Lower lobe of right lung (tissue), 2 donors: Measurements from ENCODE around the gene DIDO1. TPM values are rescaled to one million over a fixed set of nuclear protein-coding genes. Genes with fewer than 3 reads are reported as not detected.

ENCODE experiments used
- ATAC-seq, 2 donors: fragments of 200-7000 bp; cut with Tn5 transposase; one replicate each; pipeline ENCODE4 v1.9.1; 2020 to 2022; ENCODE audit warnings: mild to moderate bottlenecking in 2 of 2, moderate library complexity in 2 of 2
- DNase-seq: peaks from one replicate; pipeline ENCODE4 v3.0.0-alpha.2; 2020
- H3K27ac ChIP-seq: fragments of 200-600 bp; one replicate; pipeline ENCODE4 v1.8.0; 2022
- H3K27me3 ChIP-seq: fragments of 200-600 bp; one replicate; pipeline ENCODE4 v1.8.0; 2022; ENCODE audit warnings: low read depth
- H3K36me3 ChIP-seq: fragments of 200-600 bp; one replicate; pipeline ENCODE4 v1.8.0; 2022; ENCODE audit warnings: mild to moderate bottlenecking
- H3K4me1 ChIP-seq: fragments of 200-600 bp; one replicate; pipeline ENCODE4 v1.8.0; 2022
- H3K4me3 ChIP-seq: fragments of 200-600 bp; one replicate; pipeline ENCODE4 v1.8.0; 2022; ENCODE audit warnings: mild to moderate bottlenecking
- H3K9me3 ChIP-seq: fragments of 200-600 bp; one replicate; pipeline ENCODE4 v1.8.0; 2022
- CTCF ChIP-seq: fragments of 200-600 bp; IDR thresholded peaks from one replicate; pipeline ENCODE4 v1.8.0; 2022; ENCODE audit warnings: antibody characterized with exemption, mild to moderate bottlenecking
- intact Hi-C: fragments of 100-400 bp; cut with DNase I; formaldehyde crosslinking; loops from one replicate; pipeline ENCODE4 v1.11.0; 2022
- total RNA-seq: library from RNA; stranded (reverse); fragmentation: NEBNext Ultra II Directional; extraction: Animal tissue kit (Norgen Biotek cat#: 25700); gene quantifications from one replicate; pipeline ENCODE4 v1.2.1, GENCODE V29; 2021
- donor health status: DM: no; HTN: yes; CAD: no; lungs with severe emphysema.

Gene DIDO1
- total RNA-seq, 1 donor from 2014 or later = 54.6 TPM

GRCh38 chr20:62888910-62889309 lies 37.4 kb downstream of the DIDO1 start:
- DNase-seq (no peak), ATAC-seq (no peak)
- intact Hi-C loops = no loop called here
- no peak overlapping the region for H3K4me3 ChIP-seq
- no peak overlapping the region for H3K27ac ChIP-seq
- H3K27me3 ChIP-seq = no peaks in the 10 kb centered on the region
- H3K36me3 ChIP-seq = peaks cover 80% of the 10 kb centered on the region
- TF ChIP-seq CTCF = no peak
- no peaks in the 10 kb centered on the region for H3K9me3 ChIP-seq
- no peaks in the 10 kb centered on the region for H3K4me1 ChIP-seq

- DNase-seq (peak; percentile 28), ATAC-seq (peak in 1 of 2 donors; percentile 12)
- Histone ChIP-seq H3K36me3 (peaks cover 75% of the 10 kb centered on the region), H3K27me3 (no peaks in the 10 kb centered on the region), H3K9me3 (no peaks in the 10 kb centered on the region), H3K27ac (no peak overlapping the region), H3K4me1 (no peaks in the 10 kb centered on the region), H3K4me3 (no peak overlapping the region)
- no peak for TF ChIP-seq CTCF
- intact Hi-C loops = no loop called here
Measured at GRCh38 chr20:62888406-62888805, 37.9 kb downstream of the DIDO1 start.

- Histone ChIP-seq H3K4me1 (no peaks in the 10 kb centered on the region), H3K36me3 (peaks cover 70% of the 10 kb centered on the region), H3K27me3 (no peaks in the 10 kb centered on the region), H3K27ac (no peak overlapping the region), H3K4me3 (no peak overlapping the region), H3K9me3 (no peaks in the 10 kb centered on the region)
- TF ChIP-seq CTCF = no peak
- DNase-seq = peak; percentile 14
- intact Hi-C loops = no loop called here
- ATAC-seq = peak in 1 of 2 donors; percentile 8
Measured at GRCh38 chr20:62887860-62888239, 38.5 kb downstream of the DIDO1 start.

GRCh38 chr20:62887152-62887859 lies 39.0 kb downstream of the DIDO1 start:
- Histone ChIP-seq H3K36me3 (peaks cover 64% of the 10 kb centered on the region), H3K9me3 (no peaks in the 10 kb centered on the region), H3K27ac (no peak overlapping the region), H3K4me3 (no peak overlapping the region), H3K27me3 (no peaks in the 10 kb centered on the region), H3K4me1 (no peaks in the 10 kb centered on the region)
- no peak for TF ChIP-seq CTCF
- ATAC-seq (peak in 1 of 2 donors; percentile 47), DNase-seq (no peak)
- intact Hi-C loops = no loop called here

GRCh38 chr20:62886709-62887058 lies 39.6 kb downstream of the DIDO1 start:
- Histone ChIP-seq H3K36me3 (peaks cover 63% of the 10 kb centered on the region), H3K9me3 (no peaks in the 10 kb centered on the region), H3K4me1 (no peaks in the 10 kb centered on the region), H3K4me3 (no peak overlapping the region), H3K27ac (no peak overlapping the region), H3K27me3 (no peaks in the 10 kb centered on the region)
- no peak for TF ChIP-seq CTCF
- intact Hi-C loops = no loop called here
- DNase-seq (no peak), ATAC-seq (no peak)
